Fibroblast of lung (primary cell): ENCODE data around the gene CNNM2. TPM values are rescaled to one million over a fixed set of nuclear protein-coding genes. Genes with fewer than 3 reads are reported as not detected.
A peak's percentile ranks its signal among the peaks of the same experiment; 100 is the strongest.

Experiments
- DNase-seq, 2 donors: peaks; one replicate each; pipeline versions ENCODE4 v3.0.0 to v3.0.0-alpha.2; 2010; ENCODE audit warnings: low read depth in 2 of 2
- H2AFZ ChIP-seq: 2 replicates; pipeline ENCODE4 v1.5.1; 2012; ENCODE audit warnings: low read length, control low read depth, inconsistent platforms
- H3K27ac ChIP-seq: 2 replicates; pipeline ENCODE4 v1.5.1; 2011; ENCODE audit warnings: low read length, control low read depth; ENCODE audit not compliant: insufficient read depth
- H3K27me3 ChIP-seq: 2 replicates; pipeline ENCODE4 v1.5.1; 2011; ENCODE audit warnings: mild to moderate bottlenecking, low read length; ENCODE audit not compliant: control insufficient read depth, insufficient read depth
- H3K36me3 ChIP-seq: 2 replicates; pipeline ENCODE4 v1.5.1; 2011; ENCODE audit warnings: low read length; ENCODE audit not compliant: control insufficient read depth, insufficient read depth
- H3K4me1 ChIP-seq: 2 replicates; pipeline ENCODE4 v1.5.1; 2011; ENCODE audit warnings: low read length; ENCODE audit not compliant: control insufficient read depth, insufficient read depth; ENCODE audit errors: extremely low read depth
- H3K4me2 ChIP-seq: 2 replicates; pipeline ENCODE4 v1.5.1; 2011; ENCODE audit warnings: low read length, control low read depth; ENCODE audit not compliant: insufficient read depth; ENCODE audit errors: extremely low read depth
- H3K4me3 ChIP-seq, 4 experiments: fragments of 200-600 bp in 1 of 4; sonication (generic) in 1 of 4; replicated peaks in 1 of 4; 2 replicates each; pipeline ENCODE4 v1.5.1; 2011 to 2016; ENCODE audit warnings: low read length in 4 of 4, low read depth in 3 of 4, mild to moderate bottlenecking in 3 of 4, control low read depth in 2 of 4, inconsistent platforms in 1 of 4, mixed read lengths in 1 of 4; ENCODE audit not compliant: insufficient read depth in 1 of 4; ENCODE audit errors: control extremely low read depth in 1 of 4
- H3K79me2 ChIP-seq: 2 replicates; pipeline ENCODE4 v1.5.1; 2012; ENCODE audit warnings: mild to moderate bottlenecking, low read length, inconsistent platforms; ENCODE audit not compliant: control insufficient read depth, insufficient read depth
- H3K9ac ChIP-seq: 2 replicates; pipeline ENCODE4 v1.5.1; 2011; ENCODE audit warnings: mild to moderate bottlenecking, low read length, control low read depth; ENCODE audit not compliant: insufficient read depth
- H3K9me3 ChIP-seq: 2 replicates; pipeline ENCODE4 v1.5.1; 2012; ENCODE audit warnings: low read depth, low read length; ENCODE audit not compliant: control insufficient read depth, insufficient read depth
- H4K20me1 ChIP-seq: 2 replicates; pipeline ENCODE4 v1.5.1; 2011; ENCODE audit warnings: low read length; ENCODE audit not compliant: control insufficient read depth, insufficient read depth; ENCODE audit errors: extremely low read depth
- CTCF ChIP-seq, 2 donors: IDR thresholded peaks in 1 of 2; conservative IDR thresholded peaks in 1 of 2; 1 replicate in 1 of 2; 2 replicates in 1 of 2; pipeline ENCODE4 v1.5.1; 2011 to 2012; ENCODE audit warnings: low read length in 2 of 2, control low read depth in 1 of 2, inconsistent platforms in 1 of 2, low read depth in 1 of 2, mild to moderate bottlenecking in 1 of 2
- EZH2 ChIP-seq: IDR thresholded peaks from 2 replicates; pipeline ENCODE4 v1.5.1; 2012; ENCODE audit warnings: low read length, control low read depth, mild to moderate bottlenecking; ENCODE audit errors: missing control alignments
- polyA plus RNA-seq, 2 donors: library from polyadenylated mRNA; depleted of rRNA in 1 of 2; stranded (reverse) in 1 of 2; unstranded in 1 of 2; fragments of >200 nt; gene quantifications; 2 replicates each; pipeline ENCODE4 v1.2.1, GENCODE V29; 2011 to 2012; ENCODE audit warnings: missing spikeins in 1 of 2
- total RNA-seq: library from RNA; depleted of rRNA; stranded (reverse); fragments of >200 nt; gene quantifications from 2 replicates; pipeline ENCODE4 v1.2.1, GENCODE V29; 2014

CNNM2 gene
- total and polyA plus RNA-seq, 2 donors (not counting 1 experiment from before 2014, with no cell fraction given), result 3.4 to 6.1 TPM

- Histone ChIP-seq H2AFZ (no peak overlapping the region), H3K9ac (no peak overlapping the region), H3K27me3 (no peaks in the 10 kb centered on the region), H3K27ac (no peak overlapping the region), H3K4me3 (no peak overlapping the region), H3K36me3 (no peaks in the 10 kb centered on the region), H3K4me1 (no peaks in the 10 kb centered on the region), H3K4me2 (no peak overlapping the region), H3K9me3 (no peaks in the 10 kb centered on the region), H3K79me2 (no peaks in the 10 kb centered on the region), H4K20me1 (no peaks in the 10 kb centered on the region)
- TF ChIP-seq EZH2 (no peak), CTCF (conservative IDR thresholded peaks at IDR 0.05 in 1 of 2, IDR thresholded peaks at IDR 0.05 in 1 of 2; ENCODE audit: low read depth in 1 of 2, low read length in 2 of 2) (no peak)
- no peak for DNase-seq
Observed at GRCh38 chr10:103038570-103038969, 120.5 kb downstream of the CNNM2 start.

DNA sequence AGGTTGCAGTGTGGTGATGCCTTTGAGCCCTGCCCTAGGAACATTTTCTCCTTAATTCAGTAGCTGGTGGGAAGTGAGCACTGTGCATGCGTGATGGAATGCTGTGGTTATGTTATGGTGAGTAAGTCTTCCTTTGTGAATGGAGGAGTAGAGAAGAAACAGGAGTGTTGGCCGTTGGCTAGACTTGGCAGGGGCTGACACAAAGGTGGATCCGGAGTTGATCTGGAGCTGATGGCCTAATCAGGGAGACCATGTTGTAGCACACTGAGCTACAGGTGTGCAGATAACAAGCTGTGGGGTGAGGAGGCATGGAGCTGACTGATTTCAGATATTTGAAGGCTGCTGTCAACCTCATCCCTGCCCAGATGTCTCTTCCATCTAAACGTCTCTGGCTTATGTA is 122.3 kb downstream of the CNNM2 start:
- Histone ChIP-seq H3K79me2 (no peaks in the 10 kb centered on the region), H3K9ac (no peak overlapping the region), H3K4me1 (peaks cover 2% of the 10 kb centered on the region), H3K4me3 (no peak overlapping the region), H3K9me3 (no peaks in the 10 kb centered on the region), H3K4me2 (no peak overlapping the region), H4K20me1 (no peaks in the 10 kb centered on the region), H3K36me3 (no peaks in the 10 kb centered on the region), H2AFZ (no peak overlapping the region), H3K27ac (no peak overlapping the region), H3K27me3 (no peaks in the 10 kb centered on the region)
- DNase-seq, result peak in 1 of 2 donors; percentile 91
- TF ChIP-seq CTCF (conservative IDR thresholded peaks at IDR 0.05 in 1 of 2, IDR thresholded peaks at IDR 0.05 in 1 of 2; ENCODE audit: low read depth in 1 of 2, low read length in 2 of 2), result no peak
- no peak for TF ChIP-seq EZH2

DNA sequence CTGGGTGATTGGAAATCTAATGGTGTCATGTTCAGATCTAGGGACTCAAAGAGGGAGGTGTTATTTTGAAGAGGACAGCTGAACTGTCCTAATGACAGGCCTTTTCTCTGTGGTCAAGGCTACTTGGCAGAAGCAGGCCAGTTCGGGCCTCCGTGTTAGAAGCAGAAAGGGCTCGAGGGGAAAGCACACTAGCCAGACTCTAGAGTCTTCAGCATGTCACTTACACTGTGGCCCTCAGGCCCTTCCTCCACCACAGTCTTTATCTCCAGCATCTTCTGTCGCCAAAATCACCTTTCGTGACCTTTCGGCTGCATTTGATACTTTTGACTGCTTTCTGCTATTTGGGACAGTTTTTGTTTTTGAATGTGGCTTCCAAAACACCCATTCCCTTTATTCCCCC is 123.3 kb downstream of the CNNM2 start:
- peaks cover 2% of the 10 kb centered on the region for H3K4me1 ChIP-seq
- H3K27ac ChIP-seq, result no peak overlapping the region
- no peak overlapping the region for H3K4me3 ChIP-seq
- no peaks in the 10 kb centered on the region for H3K9me3 ChIP-seq
- H2AFZ ChIP-seq, result no peak overlapping the region
- TF ChIP-seq EZH2 (no peak), CTCF (conservative IDR thresholded peaks at IDR 0.05 in 1 of 2, IDR thresholded peaks at IDR 0.05 in 1 of 2; ENCODE audit: low read depth in 1 of 2, low read length in 2 of 2) (no peak)
- H3K27me3 ChIP-seq, result no peaks in the 10 kb centered on the region
- H3K9ac ChIP-seq, result no peak overlapping the region
- H4K20me1 ChIP-seq, result no peaks in the 10 kb centered on the region
- H3K79me2 ChIP-seq, result no peaks in the 10 kb centered on the region
- DNase-seq, result no peak
- H3K36me3 ChIP-seq, result no peaks in the 10 kb centered on the region
- no peak overlapping the region for H3K4me2 ChIP-seq
